OCI-M2 (cell line): ENCODE measurements around the gene PDCD1.

ENCODE experiments used
- DNase-seq: peaks from one replicate; lab custom pipeline; 2025; ENCODE audit not compliant: unreplicated experiment; lab: John Stamatoyannopoulos, UW

PDCD1 gene

GRCh38 chr2:241879326-241879725, 20.6 kb upstream of the PDCD1 start:
- no peak for DNase-seq

- DNase-seq = no peak
These were observed 19.6 kb upstream of the PDCD1 start for GRCh38 chr2:241877989-241878970.

GRCh38 chr2:241877197-241877685, 18.5 kb upstream of the PDCD1 start:
- DNase-seq = no peak

- DNase-seq = no peak
These were observed 18.0 kb upstream of the PDCD1 start for GRCh38 chr2:241876528-241877196.

GRCh38 chr2:241875754-241876527, 17.2 kb upstream of the PDCD1 start:
- DNase-seq = peak; percentile 11

- no peak for DNase-seq
These were observed 15.7 kb upstream of the PDCD1 start for GRCh38 chr2:241874277-241874925.

GRCh38 chr2:241873803-241874110, 15.1 kb upstream of the PDCD1 start:
- DNase-seq = no peak

- no peak for DNase-seq
These were observed 14.5 kb upstream of the PDCD1 start for GRCh38 chr2:241873081-241873802.

- DNase-seq = no peak
These were observed 13.6 kb upstream of the PDCD1 start for GRCh38 chr2:241872313-241872642.

- DNase-seq = no peak
These were observed 13.0 kb upstream of the PDCD1 start for GRCh38 chr2:241871538-241872312.

GRCh38 chr2:241870611-241871537, 12.2 kb upstream of the PDCD1 start:
- DNase-seq = no peak

GRCh38 chr2:241870081-241870541, 11.4 kb upstream of the PDCD1 start:
- DNase-seq = no peak

GRCh38 chr2:241869087-241869961, 10.6 kb upstream of the PDCD1 start, which contains the start of gene RTP5:
TSS of gene RTP5 (plus strand) at chr2:241869729. CDS start at chr2:241869757, 28 bp downstream.
- no peak for DNase-seq

GRCh38 chr2:241868661-241869081, 10.0 kb upstream of the PDCD1 start:
- no peak for DNase-seq

GRCh38 chr2:241867776-241868420, 9.2 kb upstream of the PDCD1 start:
- DNase-seq = no peak

GRCh38 chr2:241866790-241867645, 8.3 kb upstream of the PDCD1 start:
- DNase-seq = no peak
